HEK293T (cell line): Measurements from ENCODE around the gene IL17REL.

ENCODE experiments used
- CTCF ChIA-PET: fragments of 350-600 bp; formaldehyde crosslinking; extraction: SDS; loops from one replicate; lab custom pipeline; 2021; ENCODE audit warnings: antibody characterized with exemption, inconsistent platforms; lab: Yijun Ruan, JAX
- POLR2A ChIA-PET: fragments of 350-600 bp; formaldehyde crosslinking; extraction: SDS; loops from one replicate; lab custom pipeline; 2020; ENCODE audit warnings: antibody characterized with exemption, inconsistent platforms; lab: Yijun Ruan, JAX
- DNase-seq: peaks from one replicate; pipeline ENCODE4 v3.0.0; 2012; ENCODE audit warnings: mixed read lengths; ENCODE audit errors: extremely low spot score
- ARNT ChIP-seq: fragments of 450-650 bp; IDR thresholded peaks from 2 replicates; pipeline ENCODE4 v1.6.1; 2017; ENCODE audit warnings: mild to moderate bottlenecking
- BHLHE40 ChIP-seq: fragments of 450-650 bp; IDR thresholded peaks from 2 replicates; pipeline ENCODE4 v1.6.1; 2016; ENCODE audit warnings: mild to moderate bottlenecking, moderate library complexity, borderline replicate concordance
- CTBP1 ChIP-seq: fragments of 450-650 bp; IDR thresholded peaks from 2 replicates; pipeline ENCODE4 v1.6.1; 2016; ENCODE audit warnings: borderline replicate concordance
- ELF4 ChIP-seq: fragments of 450-650 bp; IDR thresholded peaks from 2 replicates; pipeline ENCODE4 v1.6.1; 2017; ENCODE audit warnings: antibody characterized with exemption
- FOXA1 ChIP-seq: fragments of 450-650 bp; IDR thresholded peaks from 2 replicates; pipeline ENCODE4 v1.6.1; 2016; ENCODE audit warnings: mild to moderate bottlenecking
- FOXK2 ChIP-seq: fragments of 450-650 bp; IDR thresholded peaks from 2 replicates; pipeline ENCODE4 v1.6.1; 2016; ENCODE audit warnings: mild to moderate bottlenecking
- FOXM1 ChIP-seq: fragments of 450-650 bp; IDR thresholded peaks from 2 replicates; pipeline ENCODE4 v1.6.1; 2017; ENCODE audit warnings: mild to moderate bottlenecking, borderline replicate concordance
- HDGF ChIP-seq: fragments of 450-650 bp; IDR thresholded peaks from 2 replicates; pipeline ENCODE4 v1.6.1; 2017; ENCODE audit warnings: antibody characterized with exemption, borderline replicate concordance
- L3MBTL2 ChIP-seq: fragments of 450-650 bp; conservative IDR thresholded peaks from 2 replicates; pipeline ENCODE4 v1.6.1; 2016; ENCODE audit warnings: mild to moderate bottlenecking
- LEF1 ChIP-seq: fragments of 450-650 bp; IDR thresholded peaks from 2 replicates; pipeline ENCODE4 v1.6.1; 2017; ENCODE audit warnings: mild to moderate bottlenecking, borderline replicate concordance
- NFRKB ChIP-seq: fragments of 450-650 bp; IDR thresholded peaks from 2 replicates; pipeline ENCODE4 v1.6.1; 2016; ENCODE audit warnings: mild to moderate bottlenecking, moderate library complexity
- SP1 ChIP-seq: fragments of 450-650 bp; IDR thresholded peaks from 2 replicates; pipeline ENCODE4 v1.6.1; 2017
- SUZ12 ChIP-seq: fragments of 450-650 bp; IDR thresholded peaks from 2 replicates; pipeline ENCODE4 v1.6.1; 2016; ENCODE audit warnings: mild to moderate bottlenecking
- TARDBP ChIP-seq: fragments of 450-650 bp; IDR thresholded peaks from 2 replicates; pipeline ENCODE4 v1.6.1; 2016
- ZNF384 ChIP-seq: fragments of 450-650 bp; IDR thresholded peaks from 2 replicates; pipeline ENCODE4 v1.6.1; 2016
- TF ChIP-seq, protein P1 (sequence below): fragments of 450-650 bp; IDR thresholded peaks from 2 replicates; pipeline ENCODE4 v1.6.1; 2016

Gene IL17REL

DNA sequence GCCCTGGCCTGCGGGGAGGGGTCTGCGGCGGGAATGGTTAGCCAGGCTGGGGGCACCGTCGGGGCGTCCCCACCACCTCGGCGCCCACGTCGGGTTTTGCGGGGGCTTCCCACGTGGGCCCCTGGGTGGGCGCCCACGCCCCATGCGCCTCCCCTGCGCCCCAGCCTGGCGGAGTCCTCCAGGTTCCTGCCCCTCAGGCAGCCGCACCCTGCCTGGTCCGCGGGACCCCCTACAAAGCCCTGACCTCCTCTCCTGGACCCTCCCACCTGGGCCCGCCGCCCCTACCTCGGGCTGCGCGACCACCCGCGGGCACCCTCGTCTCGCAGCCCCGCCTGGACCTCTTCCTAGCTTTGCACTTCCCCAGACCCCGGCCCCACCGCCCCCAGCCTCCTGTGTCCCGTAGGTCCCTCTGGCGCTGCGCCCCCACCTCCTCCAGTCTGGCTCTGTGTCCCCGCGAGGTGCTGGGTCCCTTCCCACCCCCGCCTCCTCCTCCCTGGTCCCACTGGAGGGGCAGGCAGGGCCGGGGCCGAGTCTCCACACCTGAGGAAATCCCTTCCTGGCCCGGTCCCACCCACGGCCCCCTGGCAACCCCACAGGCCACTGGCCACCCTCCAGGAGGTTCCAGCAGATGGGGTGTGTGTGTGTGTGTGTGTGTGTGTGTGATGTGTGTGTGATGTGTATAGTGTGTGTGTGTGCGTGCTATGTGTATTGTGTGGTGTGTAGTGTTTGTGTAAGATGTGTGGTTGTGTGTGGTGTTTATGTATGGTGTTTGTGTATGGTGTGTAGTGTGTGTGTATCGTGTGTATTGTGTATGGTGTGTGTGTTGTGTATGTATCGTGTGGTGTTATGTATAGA is 40.2 kb downstream of the IL17REL start:
- ChIA-PET CTCF (interaction anchor here (0.6 kb wide), 1 partner anchor 553 kb away, joined by 3 read pairs; the partner anchor contains the start of gene SCO2), POLR2A (no interaction called here)
- TF ChIP-seq ARNT (no peak), FOXM1 (no peak)
- no peak for DNase-seq

DNA sequence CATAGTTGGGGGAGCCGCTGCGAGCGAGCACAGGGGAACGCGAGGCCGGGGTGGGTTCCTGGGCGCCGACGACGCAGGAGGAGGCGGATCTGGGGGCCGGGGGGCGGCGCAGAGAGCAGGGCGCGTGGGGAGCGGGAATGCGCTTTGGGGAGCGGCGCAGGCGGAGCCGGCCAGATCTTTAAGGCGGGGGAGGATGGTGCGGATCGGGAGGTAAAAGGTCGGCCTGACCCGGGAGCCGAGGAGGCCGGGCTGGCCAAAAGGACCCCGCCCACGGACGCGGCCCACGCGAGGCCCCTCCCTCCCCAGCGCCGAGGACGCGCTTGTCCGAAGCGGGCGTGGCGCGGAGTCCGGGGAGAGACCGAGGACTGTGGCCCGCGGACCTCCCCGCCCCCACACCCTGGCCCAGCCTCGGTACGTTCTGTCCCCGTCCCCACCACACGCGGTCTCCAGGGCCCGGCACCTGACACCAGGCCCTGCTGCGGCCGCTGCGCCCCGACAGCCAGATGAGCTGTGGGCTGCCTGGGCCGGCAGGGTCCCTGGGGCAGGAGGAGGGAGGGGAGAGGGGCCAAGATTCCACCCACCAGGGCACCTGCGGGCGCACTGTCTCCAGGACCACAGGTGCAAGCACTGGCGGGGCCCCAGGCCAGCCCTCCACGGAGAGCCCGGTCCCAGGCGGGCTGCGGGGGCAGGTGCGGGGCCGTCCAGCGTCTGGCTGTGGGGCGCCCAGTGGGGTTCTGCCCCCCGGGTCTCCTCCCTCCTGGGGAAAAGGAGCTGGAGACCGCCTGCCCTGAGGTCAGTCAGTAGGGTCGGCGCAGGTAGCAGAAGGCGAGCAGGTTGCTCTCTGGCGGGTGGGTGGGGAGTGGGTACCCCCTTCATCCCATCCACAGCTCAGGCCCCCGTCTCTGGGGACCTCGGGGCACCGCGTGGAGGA is 41.1 kb downstream of the IL17REL start:
- no peak for DNase-seq
- ChIA-PET CTCF (interaction anchor here (0.6 kb wide), 2 partner anchors 554 to 887 kb away, joined by 3 read pairs; partner anchors contain the start of gene SCO2), POLR2A (interaction anchor here (1.6 to 2.5 kb wide), 2 partner anchors 9 to 11 kb away, joined by 4 to 10 read pairs; partner anchors contain the start of gene PIM3)
- no peak for TF ChIP-seq SP1
- TF ChIP-seq SUZ12, result no peak
- no peak for TF ChIP-seq FOXK2
- TF ChIP-seq ARNT, result no peak
- TF ChIP-seq, protein P1, sequence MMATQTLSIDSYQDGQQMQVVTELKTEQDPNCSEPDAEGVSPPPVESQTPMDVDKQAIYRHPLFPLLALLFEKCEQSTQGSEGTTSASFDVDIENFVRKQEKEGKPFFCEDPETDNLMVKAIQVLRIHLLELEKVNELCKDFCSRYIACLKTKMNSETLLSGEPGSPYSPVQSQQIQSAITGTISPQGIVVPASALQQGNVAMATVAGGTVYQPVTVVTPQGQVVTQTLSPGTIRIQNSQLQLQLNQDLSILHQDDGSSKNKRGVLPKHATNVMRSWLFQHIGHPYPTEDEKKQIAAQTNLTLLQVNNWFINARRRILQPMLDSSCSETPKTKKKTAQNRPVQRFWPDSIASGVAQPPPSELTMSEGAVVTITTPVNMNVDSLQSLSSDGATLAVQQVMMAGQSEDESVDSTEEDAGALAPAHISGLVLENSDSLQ, result no peak
- TF ChIP-seq LEF1, result no peak
- TF ChIP-seq ELF4, result no peak
- no peak for TF ChIP-seq CTBP1
- no peak for TF ChIP-seq ZNF384
- no peak for TF ChIP-seq FOXM1
- TF ChIP-seq NFRKB, result no peak
- no peak for TF ChIP-seq HDGF
- TF ChIP-seq TARDBP, result no peak
- TF ChIP-seq FOXA1, result no peak
- TF ChIP-seq BHLHE40, result no peak
- TF ChIP-seq L3MBTL2, result no peak

DNA sequence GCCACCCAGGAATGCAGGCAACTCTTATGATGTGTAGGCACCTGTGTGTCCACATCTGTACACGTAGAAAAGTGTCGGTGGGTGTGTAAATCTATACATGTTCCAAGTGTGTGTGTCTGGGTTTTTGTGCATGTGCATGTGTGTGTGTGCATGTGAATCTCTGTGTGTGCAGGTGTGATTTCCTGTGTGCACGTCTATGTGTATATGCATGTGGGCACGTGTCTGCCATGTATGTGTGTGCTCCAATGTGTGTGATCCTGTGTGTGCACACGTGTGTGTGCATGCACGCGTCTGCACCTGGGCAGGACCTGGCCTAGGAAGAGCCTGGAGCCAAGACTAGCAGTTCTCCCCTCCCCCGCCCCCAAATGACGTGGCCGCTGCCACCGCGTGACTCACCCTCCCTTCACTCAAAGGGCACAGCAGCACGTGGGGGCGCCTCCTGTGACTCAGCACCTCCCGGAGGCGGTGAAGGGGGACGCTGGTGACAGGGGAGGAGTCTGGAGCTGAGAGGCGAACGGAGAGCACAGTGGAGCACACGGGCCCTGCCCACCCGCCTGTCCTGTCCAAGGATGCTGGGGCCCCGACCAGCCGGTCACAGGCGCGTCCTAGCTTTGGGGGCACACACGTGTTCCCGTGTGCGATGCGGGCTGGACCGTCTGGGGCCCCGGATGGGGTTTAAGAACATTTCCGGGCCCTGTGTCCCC is 41.9 kb downstream of the IL17REL start:
- peak; percentile 60 for DNase-seq
- TF ChIP-seq FOXM1, result no peak
- TF ChIP-seq, protein P1, result peak; percentile 79
- ChIA-PET POLR2A (interaction anchor here (1.6 to 2.5 kb wide), 2 partner anchors 8 to 11 kb away, joined by 4 to 10 read pairs; partner anchors contain the start of gene PIM3), CTCF (interaction anchor here (0.6 kb wide), 1 partner anchor 886 kb away, joined by 3 read pairs; no protein-coding TSS in a partner anchor)

DNA sequence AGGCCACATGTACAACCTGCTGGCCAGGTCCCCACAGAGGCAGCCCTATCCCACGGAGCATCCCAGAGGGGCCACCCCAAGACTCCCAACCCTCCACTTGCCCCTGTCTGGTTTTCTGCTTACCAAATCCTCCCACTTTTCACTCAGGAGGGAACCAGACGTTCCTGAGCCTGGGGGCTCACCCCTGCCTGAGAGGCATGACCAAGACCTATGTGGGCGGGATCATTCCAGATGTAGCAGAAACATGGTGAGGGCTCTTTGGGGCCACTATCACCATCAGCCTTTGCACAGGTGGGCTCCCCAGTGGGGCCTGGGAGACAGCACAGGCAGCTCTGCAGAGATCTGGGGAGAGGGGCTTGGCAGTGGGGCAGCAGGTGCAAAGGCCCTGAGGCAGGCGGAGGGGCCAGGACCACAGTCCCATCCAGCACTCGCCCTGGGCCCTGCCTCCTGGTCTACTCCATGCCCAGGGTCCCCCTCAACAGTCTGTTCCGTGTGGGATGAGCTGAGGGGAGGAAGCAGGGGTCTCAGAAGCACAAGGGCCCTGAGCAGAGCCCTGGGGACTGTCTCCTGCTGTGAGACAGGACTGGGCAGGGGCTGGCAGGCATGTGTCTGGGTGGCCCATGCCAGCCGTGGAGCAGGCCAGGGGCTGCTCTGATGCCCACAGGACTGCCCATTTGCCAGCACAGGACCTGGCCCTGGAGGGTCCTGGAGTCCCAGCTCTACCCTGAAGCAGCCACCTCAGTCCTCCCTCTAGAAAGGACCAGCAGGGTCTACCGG is 42.6 kb downstream of the IL17REL start:
- TF ChIP-seq FOXA1, result no peak
- TF ChIP-seq NFRKB, result no peak
- no peak for TF ChIP-seq FOXK2
- TF ChIP-seq LEF1, result no peak
- TF ChIP-seq HDGF, result no peak
- TF ChIP-seq ELF4, result no peak
- TF ChIP-seq CTBP1, result no peak
- TF ChIP-seq SUZ12, result no peak
- no peak for TF ChIP-seq L3MBTL2
- no peak for TF ChIP-seq BHLHE40
- CTCF ChIA-PET, result no interaction called here
- POLR2A ChIA-PET, result interaction anchor here (2.5 kb wide), 1 partner anchor 10 kb away, joined by 10 read pairs; the partner anchor contains the start of gene PIM3
- no peak for DNase-seq

DNA sequence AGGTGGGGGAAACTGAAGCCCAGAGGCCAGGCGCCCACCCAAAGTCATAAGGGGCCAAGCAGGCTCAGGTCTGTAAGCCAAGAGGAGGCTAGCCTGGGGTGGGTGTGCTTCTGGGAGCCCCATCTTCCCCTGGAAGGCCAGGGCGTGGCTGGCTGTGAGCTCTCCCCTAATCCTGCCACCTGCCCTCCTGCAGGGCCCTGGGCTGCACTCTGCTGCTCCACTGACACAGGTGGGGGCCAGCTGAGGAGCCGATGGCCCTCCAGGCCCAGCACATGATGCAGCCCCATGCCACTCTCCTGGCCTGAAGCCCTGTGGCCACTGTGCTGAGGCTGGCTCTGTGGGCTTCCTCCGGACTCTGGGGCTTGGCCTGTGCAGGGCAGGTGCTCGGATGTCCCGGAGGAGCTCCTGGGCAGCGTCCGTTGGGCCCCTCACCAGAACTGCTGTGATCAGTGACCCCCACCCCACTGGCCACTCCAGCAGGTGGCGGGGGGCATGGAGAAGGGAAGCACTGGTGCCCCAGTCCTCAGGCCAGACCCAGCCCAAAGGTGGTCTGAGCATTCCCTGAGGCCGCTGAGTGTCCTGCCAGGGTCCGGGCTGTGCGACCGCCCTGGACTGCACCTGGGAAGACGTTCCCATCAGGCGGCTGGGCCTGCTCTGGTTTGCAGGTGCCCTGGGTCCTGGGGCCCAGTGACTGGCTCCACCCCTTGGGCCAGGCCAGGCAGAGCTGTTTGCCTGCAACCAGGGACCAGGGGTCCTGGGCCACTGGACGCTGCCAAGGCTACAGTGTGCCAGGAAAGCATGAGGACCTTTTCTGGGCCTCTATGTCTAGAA is 43.5 kb downstream of the IL17REL start:
- CTCF ChIA-PET, result no interaction called here
- TF ChIP-seq FOXA1 (no peak), L3MBTL2 (no peak), NFRKB (no peak), FOXK2 (no peak), CTBP1 (no peak), FOXM1 (no peak), HDGF (no peak), ZNF384 (no peak), ELF4 (no peak), LEF1 (no peak), TARDBP (no peak), SUZ12 (no peak), BHLHE40 (no peak), SP1 (no peak), ARNT (no peak)
- TF ChIP-seq, protein P1, result no peak
- POLR2A ChIA-PET, result interaction anchor here (0.9 to 2.5 kb wide), 2 partner anchors 9 to 10 kb away, joined by 3 to 10 read pairs; partner anchors contain the start of gene PIM3
- no peak for DNase-seq
